H1 (cell line): ENCODE data around the gene SUSD1.

Experiments
- ASH2L ChIP-seq: fragments of 200-600, 300-600 bp; sonication (generic); IDR thresholded peaks from one replicate; pipeline ENCODE4 v1.7.1; 2017; ENCODE audit warnings: low read length
- CHD1 ChIP-seq: IDR thresholded peaks from 2 replicates; pipeline ENCODE4 v1.6.1; 2012; ENCODE audit warnings: low read depth, low read length, improper control_type of control experiment
- GABPA ChIP-seq: IDR thresholded peaks from 2 replicates; pipeline ENCODE4 v1.6.1; 2011; ENCODE audit warnings: mild to moderate bottlenecking, low read length, moderate library complexity, borderline replicate concordance; ENCODE audit not compliant: insufficient read depth
- GTF2F1 ChIP-seq: IDR thresholded peaks from 2 replicates; pipeline ENCODE4 v1.6.1; 2012; ENCODE audit warnings: low read depth, low read length, improper control_type of control experiment, borderline replicate concordance
- JUN ChIP-seq: IDR thresholded peaks from 2 replicates; pipeline ENCODE4 v1.6.1; 2011; ENCODE audit warnings: low read depth, mild to moderate bottlenecking, improper control_type of control experiment, low read length
- POLR2A ChIP-seq, 2 experiments: IDR thresholded peaks; 1 replicate in 1 of 2; 2 replicates in 1 of 2; pipeline ENCODE4 v1.6.1; 2011; ENCODE audit warnings: low read depth in 2 of 2, low read length in 2 of 2, mild to moderate bottlenecking in 2 of 2; ENCODE audit errors: control extremely low read depth in 1 of 2
- POLR2AphosphoS5 ChIP-seq: IDR thresholded peaks from 2 replicates; pipeline ENCODE4 v1.6.1; 2011; ENCODE audit warnings: low read depth, low read length
- POU5F1 ChIP-seq: IDR thresholded peaks from 2 replicates; pipeline ENCODE4 v1.6.1; 2011; ENCODE audit warnings: low read depth, mild to moderate bottlenecking, low read length, moderate library complexity
- RAD21 ChIP-seq, 2 experiments: IDR thresholded peaks in 1 of 2; conservative IDR thresholded peaks in 1 of 2; 2 replicates each; pipeline ENCODE4 v1.6.1; 2011; ENCODE audit warnings: low read depth in 2 of 2, low read length in 2 of 2, improper control_type of control experiment in 1 of 2, inconsistent platforms in 1 of 2, mild to moderate bottlenecking in 1 of 2, moderate library complexity in 1 of 2
- SIN3A ChIP-seq, 2 experiments: IDR thresholded peaks in 1 of 2; conservative IDR thresholded peaks in 1 of 2; 2 replicates each; pipeline ENCODE4 v1.6.1; 2011 to 2012; ENCODE audit warnings: low read length in 2 of 2, improper control_type of control experiment in 1 of 2, low read depth in 1 of 2, mild to moderate bottlenecking in 1 of 2
- SUZ12 ChIP-seq: fragments of 200-600 bp; sonication (generic); IDR thresholded peaks from 2 replicates; pipeline ENCODE4 v1.6.1; 2012; ENCODE audit warnings: mild to moderate bottlenecking, inconsistent platforms, low read length, moderate library complexity, mixed read lengths
- YY1 ChIP-seq: IDR thresholded peaks from 2 replicates; pipeline ENCODE4 v1.6.1; 2011; ENCODE audit warnings: low read depth, mild to moderate bottlenecking, low read length
- TF ChIP-seq, protein P1 (sequence below), 3 experiments: IDR thresholded peaks; 1 replicate in 2 of 3; 2 replicates in 1 of 3; pipeline versions ENCODE4 v1.5.1 to v1.6.1; 2011; ENCODE audit warnings: low read length in 3 of 3, mild to moderate bottlenecking in 3 of 3, inconsistent platforms in 2 of 3, low read depth in 1 of 3, moderate library complexity in 1 of 3; ENCODE audit not compliant: insufficient read depth in 1 of 3; ENCODE audit errors: control extremely low read depth in 1 of 3
- TF ChIP-seq, protein P2 (sequence below): IDR thresholded peaks from 2 replicates; pipeline ENCODE4 v1.6.1; 2011; ENCODE audit warnings: low read length, improper control_type of control experiment

DNA sequence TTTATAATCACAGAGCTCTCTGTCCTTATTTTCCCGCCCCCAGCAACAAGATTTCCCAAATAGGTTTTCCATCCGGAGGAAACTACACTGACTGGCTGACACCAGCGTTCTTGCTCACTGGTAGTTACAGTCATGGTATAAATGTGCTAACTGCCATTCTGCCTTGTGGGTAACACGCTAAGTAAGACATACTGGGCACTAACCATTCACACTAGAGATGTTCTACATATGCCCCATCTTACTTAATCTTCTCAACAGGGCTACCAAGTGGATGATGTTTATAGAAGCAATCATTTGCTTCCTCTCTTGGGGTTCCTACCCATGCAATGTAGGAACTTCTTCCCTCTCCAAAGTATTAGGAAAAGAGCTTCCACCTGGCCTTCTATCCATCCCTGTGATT lies 111.5 kb downstream of the SUSD1 start:
- TF ChIP-seq SIN3A (conservative IDR thresholded peaks at IDR 0.05 in 1 of 2, IDR thresholded peaks at IDR 0.05 in 1 of 2; ENCODE audit: low read depth in 1 of 2, low read length in 2 of 2) (no peak), POLR2A (IDR thresholded peaks at IDR 0.05; ENCODE audit: control extremely low read depth in 1 of 2, low read depth in 2 of 2, low read length in 2 of 2) (no peak), POLR2AphosphoS5 (no peak), GABPA (no peak), CHD1 (no peak), GTF2F1 (no peak), POU5F1 (no peak), RAD21 (IDR thresholded peaks at IDR 0.05 in 1 of 2, conservative IDR thresholded peaks at IDR 0.05 in 1 of 2; ENCODE audit: low read depth in 2 of 2, low read length in 2 of 2) (no peak), JUN (no peak), SUZ12 (no peak), YY1 (no peak), ASH2L (no peak)
- TF ChIP-seq, protein P1, sequence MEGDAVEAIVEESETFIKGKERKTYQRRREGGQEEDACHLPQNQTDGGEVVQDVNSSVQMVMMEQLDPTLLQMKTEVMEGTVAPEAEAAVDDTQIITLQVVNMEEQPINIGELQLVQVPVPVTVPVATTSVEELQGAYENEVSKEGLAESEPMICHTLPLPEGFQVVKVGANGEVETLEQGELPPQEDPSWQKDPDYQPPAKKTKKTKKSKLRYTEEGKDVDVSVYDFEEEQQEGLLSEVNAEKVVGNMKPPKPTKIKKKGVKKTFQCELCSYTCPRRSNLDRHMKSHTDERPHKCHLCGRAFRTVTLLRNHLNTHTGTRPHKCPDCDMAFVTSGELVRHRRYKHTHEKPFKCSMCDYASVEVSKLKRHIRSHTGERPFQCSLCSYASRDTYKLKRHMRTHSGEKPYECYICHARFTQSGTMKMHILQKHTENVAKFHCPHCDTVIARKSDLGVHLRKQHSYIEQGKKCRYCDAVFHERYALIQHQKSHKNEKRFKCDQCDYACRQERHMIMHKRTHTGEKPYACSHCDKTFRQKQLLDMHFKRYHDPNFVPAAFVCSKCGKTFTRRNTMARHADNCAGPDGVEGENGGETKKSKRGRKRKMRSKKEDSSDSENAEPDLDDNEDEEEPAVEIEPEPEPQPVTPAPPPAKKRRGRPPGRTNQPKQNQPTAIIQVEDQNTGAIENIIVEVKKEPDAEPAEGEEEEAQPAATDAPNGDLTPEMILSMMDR (IDR thresholded peaks at IDR 0.05; ENCODE audit: control extremely low read depth in 1 of 3, insufficient read depth in 1 of 3, low read depth in 1 of 3, low read length in 3 of 3): no peak
- TF ChIP-seq, protein P2, sequence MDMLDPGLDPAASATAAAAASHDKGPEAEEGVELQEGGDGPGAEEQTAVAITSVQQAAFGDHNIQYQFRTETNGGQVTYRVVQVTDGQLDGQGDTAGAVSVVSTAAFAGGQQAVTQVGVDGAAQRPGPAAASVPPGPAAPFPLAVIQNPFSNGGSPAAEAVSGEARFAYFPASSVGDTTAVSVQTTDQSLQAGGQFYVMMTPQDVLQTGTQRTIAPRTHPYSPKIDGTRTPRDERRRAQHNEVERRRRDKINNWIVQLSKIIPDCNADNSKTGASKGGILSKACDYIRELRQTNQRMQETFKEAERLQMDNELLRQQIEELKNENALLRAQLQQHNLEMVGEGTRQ: no peak
